CD4-positive, alpha-beta T cell treated with Interleukin-6 for 4 hours (primary cell): Measurements from ENCODE around the gene SLC6A3.
"Not testable (repeated sequence)": the region's sequence is repeated elsewhere in the genome, so short reads cannot be mapped to it uniquely, and the experiment has no call there.

Experiments
- DNase-seq: peaks from one replicate; pipeline ENCODE4 v3.0.0-alpha.2; 2020; ENCODE audit warnings: mixed read lengths

The SLC6A3 gene

DNA sequence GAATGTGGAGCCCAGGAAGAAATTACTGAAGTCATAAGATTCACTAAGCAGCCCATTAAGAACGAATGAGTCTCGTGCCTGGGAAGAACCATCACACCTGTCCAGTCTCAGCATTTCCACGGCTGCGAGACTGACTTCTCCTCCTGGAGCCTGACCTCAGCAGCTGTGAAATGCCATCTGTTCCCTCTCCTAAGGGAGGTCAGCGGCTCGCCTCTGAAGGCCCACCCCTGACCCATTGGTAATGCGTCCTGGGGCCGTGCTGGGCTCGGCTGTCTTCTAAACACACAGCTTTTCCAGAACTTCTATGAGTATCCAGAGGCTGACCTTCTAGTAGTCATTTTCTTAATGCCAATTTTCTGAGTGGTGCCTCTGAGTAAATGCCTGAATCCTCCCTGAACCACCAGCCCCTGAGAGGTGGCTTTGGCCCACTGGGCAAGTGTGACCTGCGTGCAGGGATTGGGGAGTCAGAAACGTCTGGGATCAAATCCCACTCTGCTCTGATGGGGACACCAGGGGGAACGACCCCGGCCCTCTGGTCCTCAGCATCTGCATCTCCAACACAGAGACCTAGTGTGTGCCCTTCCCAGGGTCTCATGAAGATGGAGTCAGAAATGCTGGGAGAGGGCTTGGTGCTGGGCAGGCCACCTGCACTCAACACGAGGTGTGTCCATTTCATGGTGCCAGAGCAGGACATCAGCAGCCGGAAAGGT is 5.7 kb downstream of the SLC6A3 start:
- DNase-seq, result no peak

DNA sequence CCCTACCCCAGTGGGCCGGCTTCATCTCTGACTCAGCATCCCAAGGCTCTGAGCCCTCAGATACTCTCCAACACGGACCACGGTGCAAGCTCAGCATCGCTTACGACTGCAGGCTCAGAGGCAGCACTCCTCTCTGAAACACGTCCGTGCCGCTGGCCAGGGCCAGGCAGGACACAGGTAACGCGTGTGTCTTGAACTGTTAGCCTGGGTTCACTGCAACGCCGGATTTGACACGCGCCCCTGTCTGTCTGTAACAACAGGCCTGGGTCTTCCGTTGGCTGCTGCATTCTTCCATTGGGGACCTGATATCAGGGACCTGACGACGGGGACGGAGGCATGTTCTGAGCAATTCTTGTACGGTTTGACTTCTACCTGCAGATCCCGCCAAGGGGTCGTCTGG is 6.4 kb downstream of the SLC6A3 start:
- no peak for DNase-seq

DNA sequence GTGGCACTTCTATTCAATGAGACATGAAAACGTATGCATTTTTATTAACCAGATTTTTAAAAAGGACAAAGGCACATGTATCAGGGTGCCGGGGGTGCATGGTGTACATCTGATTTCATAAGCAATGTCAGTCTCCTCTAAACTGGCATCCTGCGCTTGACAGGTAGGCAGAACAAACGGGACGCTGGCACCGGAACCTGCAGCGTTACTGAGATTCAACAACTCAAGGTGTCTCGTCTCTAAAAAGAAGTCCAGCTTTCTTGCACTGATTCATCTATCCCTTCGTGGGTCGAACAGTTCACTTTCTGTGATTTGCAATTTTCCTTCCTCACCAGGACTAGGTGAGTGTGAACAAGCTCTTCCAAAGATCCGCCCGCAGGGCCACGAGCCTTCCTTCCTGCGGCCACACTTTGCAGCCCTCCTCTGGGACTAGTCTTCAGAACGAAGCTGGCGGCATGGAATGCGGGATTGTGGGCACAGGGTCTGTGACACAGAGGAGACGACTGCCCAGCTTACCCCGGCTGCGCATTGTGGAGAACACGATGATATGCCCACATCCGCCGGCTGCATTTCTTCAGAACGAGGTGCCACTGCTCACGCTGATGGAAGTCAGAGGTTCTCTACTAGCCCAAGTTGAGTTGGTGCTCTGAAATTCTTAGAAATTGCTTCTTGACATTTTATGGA is 7.2 kb downstream of the SLC6A3 start:
- DNase-seq, result no peak

DNA sequence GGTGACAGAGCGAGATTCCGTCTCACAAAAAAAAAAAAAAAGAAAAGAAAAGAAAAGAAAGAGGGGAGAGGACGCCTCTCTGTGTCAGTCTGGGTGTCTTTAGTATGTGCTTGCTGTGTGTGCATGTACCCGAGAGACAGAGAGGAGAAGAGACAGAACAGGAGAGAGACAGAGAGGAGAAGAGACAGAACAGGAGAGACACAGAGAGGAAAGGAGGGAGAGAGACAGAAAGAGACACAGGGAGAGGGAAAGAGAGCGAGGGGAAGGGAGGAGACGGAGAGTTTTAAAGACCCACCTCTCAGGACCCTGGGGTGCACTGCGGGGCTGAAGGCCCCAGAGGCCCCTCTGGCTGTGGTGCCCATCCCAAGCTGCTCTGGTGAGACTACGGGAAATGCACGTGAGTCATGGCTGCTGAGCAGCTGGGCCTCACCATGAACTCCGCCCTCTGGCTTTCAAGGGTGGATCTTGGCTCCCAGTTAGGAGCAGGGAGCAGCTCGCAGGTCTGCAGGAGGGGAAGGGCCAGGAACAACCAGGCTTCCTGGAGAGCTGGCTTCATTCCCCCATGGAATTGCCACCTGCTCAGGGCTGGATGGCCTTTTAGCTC is 7.9 kb downstream of the SLC6A3 start:
- DNase-seq, result no peak

DNA sequence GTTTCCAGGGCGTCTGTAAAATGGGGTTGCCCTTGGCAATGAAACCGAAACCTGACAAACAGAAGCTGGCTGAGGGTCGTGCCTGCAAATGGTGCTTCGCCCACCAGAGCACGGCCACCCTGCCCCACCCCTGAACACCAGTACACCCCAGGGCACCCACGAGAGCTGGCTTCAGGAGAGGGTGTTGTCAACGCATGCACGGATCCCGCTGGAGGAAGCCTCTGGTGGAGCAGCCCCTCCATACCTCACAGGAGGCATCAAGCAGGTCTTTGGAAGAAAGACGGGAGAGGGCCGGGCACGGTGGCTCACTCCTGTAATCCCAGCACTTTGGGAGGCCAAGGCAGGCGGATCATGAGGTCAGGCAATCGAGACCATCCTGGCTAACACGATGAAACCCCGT is 8.6 kb downstream of the SLC6A3 start:
- DNase-seq, result no peak

DNA sequence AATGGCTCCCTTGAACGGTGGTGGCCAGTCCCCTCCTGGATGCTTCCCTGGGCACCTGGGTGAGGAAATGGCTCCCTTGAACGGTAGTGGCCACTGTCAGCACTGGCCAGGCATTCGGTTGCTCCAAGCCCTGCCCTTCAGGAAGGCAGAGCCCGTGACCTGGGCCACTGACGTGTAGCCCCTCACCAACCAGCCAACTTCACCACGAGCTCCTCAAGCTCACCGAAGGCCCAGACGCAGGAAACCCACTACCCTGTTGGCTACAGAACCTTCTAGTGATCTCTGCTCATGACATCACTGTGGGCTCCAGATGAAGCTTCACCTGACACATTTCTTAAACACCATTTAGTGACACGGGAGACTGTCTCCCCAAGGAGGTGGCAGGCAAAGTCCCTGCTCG is 9.2 kb downstream of the SLC6A3 start:
- DNase-seq, result no peak

DNA sequence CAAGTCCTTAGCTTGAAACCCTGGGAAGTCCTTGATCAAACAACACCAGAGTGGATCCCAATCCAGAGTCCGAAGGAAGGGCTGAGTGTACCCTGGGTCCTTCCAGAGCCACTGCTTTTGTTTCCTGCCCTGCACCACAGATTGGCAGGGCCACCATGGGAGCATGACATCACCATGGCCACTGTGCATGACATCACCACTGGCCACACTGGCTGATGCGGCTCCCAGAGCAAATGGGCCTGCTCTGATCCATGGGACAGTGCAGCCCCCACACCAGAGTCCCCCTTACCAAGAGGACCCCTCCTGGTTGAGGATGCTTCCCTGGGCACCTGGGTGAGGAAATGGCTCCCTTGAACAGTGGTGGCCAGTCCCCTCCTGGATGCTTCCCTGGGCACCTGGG is 9.9 kb downstream of the SLC6A3 start:
- no peak for DNase-seq

DNA sequence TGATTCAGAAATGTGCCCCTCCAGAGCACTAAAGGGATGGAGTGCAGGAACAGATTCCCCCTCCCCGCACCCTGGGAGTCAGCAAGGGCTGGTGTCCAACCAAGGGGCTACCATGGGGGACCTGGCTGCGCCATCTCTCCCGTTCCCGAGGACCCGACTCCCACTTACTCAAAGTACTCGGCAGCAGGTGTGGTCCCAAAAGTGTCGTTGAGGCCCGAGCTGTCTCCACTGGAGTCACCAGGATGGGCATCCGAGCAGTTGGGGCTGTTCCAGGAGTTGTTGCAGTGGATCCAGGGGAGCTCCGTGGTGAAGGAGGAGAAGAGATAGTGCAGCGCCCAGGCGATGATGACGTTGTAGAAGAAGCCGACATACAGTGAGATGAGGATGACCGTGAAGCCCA is 12.9 kb downstream of the SLC6A3 start:
- no peak for DNase-seq

DNA sequence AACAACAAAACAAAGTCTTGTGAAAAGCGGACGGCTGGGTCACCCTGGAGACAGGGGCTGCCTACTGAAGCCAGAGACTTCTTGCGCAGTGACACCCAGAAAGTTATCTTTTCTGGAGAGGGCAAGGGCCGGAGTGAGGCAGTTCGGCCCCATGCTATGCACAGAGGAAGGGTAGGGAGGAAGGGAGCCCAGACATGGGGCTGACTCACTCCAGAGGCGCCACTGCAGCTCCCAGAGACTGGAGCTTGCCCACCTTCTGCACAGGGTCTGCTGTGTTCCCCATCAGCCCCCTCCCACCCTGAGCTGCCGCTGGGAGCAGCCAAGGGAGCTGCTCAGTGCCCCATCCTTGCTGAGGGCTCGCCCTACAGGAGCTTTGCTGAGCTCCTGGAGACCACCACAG is 13.3 kb downstream of the SLC6A3 start:
- no peak for DNase-seq

DNA sequence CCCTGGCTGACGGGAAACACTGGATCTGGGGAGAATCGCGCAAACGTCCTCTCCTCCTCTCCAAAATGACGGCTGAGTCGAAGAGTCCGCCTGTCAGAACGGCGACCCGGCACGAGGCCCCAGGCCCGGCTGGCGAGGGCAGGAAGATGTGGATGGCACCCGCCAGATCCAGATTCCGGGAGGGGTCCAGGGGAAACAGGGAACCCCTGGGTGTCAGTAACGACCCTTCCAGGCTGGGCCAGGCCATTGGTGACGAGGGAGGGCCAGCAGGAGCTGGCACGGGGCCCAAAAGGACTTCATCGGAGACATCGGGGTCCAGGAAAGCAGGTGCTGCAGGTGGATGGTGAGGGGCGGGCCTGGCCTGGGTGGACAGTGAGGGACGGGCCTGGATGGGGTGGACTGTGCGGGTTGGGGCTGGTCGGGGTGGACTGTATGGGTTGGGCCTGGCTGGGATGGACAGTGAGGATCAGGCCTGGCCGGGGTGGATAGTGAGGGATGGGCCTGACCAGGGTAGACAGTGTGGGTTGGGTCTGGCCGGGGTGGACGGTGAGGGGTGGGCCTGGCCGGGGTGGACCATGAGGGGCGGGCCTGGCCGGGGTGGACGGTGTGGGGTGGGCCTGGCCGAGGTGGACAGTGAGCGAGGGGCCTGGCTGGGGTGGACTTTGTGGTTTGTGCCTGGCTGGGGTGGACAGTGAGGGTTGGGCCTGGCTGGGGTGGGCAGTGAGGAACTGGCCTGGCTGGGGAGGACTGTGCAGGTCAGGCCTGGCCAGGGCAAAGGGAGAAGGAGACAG is 14.0 kb downstream of the SLC6A3 start:
- no peak for DNase-seq

DNA sequence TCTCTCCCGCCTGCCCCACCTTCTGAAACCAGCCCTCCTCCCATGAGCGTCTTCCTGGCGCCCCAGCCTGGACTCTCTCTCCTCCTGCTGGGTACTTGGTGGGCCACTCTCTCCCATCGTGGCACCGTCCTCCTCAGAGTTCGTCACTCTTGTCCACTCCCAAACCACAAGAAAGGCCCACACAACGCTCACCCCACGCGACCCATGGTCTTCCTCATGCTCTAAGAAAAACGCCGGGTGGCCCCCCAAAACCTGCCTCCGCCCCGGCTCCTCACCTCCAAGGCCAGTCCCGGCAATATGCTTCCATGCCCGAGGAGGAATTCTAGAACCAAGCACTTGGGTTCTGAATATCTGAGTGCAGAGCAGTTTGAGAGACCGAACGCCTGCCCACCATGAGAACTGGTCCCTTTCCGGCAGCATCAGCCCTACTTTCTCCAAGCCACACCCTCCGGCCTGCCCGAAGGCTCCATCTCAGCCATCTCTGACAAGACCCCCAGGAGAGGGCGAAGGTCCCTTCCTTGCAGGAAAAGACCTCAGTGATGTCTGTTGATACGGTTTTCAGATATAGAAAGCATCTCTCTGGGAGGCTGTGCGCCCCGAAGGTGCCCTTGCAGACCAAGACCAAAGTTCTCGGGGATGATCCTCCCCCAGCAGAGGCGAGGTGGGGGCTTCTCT is 15.0 kb downstream of the SLC6A3 start:
- no peak for DNase-seq

DNA sequence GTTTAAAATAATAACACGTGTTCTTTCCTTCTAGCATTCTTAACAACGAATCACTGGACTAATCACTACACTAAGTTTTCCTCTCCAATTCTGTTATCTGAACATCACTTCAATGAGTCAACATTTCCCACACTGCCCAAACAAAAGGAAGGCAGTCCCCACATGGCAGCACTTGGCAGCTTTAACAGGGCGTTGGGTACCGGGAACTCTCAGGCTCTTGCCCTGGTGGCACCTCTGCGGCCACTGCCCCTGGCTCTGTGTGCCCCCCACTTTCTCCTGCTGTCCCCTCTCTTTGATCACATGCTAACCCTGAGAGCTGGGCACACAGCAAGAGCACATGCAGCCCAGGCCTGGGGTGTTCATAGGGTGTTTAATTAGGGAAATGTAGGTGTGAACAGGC is 15.7 kb downstream of the SLC6A3 start:
- no peak for DNase-seq

DNA sequence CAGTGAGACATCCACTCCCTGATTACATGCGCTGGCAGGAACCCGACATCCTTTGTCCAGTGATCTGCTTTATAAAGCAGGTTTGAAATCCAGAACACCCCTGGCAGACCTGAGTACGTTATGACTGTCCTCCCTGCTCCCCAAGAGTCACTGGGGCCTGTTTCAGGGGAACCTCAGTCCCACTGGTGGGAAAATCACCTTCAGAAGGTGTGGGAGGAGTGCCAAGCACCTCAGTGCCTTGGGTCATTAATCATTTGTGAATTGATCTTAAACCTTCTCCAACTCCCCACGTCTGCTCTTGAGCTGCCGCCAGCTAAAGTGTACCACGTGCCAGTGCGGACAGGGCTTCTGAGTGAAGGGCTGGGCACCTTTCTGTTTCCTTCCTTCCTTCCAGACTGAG is 16.2 kb downstream of the SLC6A3 start:
- DNase-seq, result no peak

DNA sequence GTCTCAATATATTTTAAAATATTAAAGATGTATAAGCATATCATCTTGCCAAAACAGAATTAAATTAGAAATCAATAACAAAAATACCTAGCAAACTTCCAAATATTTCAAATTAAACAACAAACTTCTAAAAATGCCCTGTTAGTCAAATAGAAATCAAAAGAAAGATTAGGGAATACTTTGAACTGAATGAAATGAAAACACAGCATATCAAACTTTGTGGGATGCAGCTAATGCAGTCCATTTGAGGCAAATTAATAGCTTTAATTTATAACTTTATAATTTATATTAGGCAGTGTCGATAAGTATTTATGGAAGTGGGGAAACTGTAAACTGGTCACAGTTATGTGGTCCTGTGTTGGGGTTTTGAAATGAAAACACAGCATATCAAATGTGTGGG is 17.1 kb downstream of the SLC6A3 start:
- no peak for DNase-seq

DNA sequence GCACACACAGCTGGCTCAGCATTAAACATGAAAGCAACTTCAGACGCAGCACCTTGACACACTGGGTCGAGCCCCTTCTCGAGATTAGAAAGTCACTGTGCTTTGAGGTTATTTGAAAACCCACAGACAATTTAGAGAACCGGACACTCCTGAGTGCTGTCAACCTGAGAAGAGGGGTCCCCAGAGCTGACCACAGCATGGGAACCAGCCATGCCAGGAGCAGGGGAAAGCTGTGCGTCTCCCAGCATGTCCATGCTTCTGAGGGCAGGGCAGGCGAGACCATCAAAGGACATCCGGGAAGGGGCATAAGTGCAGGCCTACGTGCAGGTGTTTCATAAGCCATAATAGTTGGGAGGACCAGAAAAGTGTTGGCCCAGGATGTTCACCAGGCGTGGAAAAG is 20.5 kb downstream of the SLC6A3 start:
- no peak for DNase-seq

DNA sequence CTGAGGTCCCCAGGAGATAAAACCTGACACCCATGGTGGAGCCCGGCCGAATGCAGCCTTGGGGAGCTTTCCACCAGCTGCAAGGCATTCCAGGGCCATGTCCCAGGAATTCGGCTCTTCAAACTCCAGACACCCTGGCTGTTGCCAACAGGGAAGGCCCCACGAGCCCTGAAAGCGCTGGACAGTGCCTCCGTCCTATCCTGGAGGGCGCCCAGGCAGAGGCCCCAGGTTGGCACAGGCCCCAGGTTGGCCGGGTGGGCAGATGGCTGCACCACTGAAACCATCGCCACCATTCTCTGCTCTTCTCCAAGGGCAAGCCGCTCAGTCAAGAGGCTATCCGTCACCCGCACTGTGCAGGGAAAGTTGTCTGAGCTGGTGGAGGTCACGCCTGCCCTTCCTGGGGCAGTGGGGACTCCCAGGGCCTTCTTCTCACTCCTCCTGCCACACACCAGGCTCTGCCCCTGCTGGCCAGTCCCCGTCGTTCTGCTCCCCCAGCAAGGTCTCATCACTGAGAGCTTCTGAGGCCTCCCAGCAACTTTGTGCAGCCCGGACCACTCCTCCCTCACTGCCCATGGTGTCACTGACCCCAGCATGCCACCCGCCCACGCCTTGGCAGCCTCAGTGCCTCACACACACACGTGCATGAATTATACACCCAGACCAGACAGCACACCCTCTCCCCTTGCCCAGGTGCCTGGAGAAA is 21.2 kb downstream of the SLC6A3 start:
- no peak for DNase-seq

DNA sequence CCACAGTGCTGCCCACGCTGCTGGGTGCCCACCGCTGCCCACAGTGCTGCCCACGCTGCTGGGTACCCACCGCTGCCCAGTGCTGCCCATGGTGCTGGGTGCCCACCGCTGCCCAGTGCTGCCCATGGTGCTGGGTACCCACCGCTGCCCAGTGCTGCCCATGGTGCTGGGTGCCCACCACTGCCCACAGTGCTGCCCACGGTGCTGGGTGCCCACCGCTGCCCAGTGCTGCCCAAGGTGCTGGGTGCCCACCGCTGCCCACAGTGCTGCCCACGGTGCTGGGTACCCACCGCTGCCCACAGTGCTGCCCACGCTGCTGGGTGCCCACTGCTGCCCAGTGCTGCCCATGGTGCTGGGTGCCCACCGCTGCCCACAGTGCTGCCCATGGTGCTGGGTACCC is 22.7 kb downstream of the SLC6A3 start:
- DNase-seq, result not testable (repeated sequence)

DNA sequence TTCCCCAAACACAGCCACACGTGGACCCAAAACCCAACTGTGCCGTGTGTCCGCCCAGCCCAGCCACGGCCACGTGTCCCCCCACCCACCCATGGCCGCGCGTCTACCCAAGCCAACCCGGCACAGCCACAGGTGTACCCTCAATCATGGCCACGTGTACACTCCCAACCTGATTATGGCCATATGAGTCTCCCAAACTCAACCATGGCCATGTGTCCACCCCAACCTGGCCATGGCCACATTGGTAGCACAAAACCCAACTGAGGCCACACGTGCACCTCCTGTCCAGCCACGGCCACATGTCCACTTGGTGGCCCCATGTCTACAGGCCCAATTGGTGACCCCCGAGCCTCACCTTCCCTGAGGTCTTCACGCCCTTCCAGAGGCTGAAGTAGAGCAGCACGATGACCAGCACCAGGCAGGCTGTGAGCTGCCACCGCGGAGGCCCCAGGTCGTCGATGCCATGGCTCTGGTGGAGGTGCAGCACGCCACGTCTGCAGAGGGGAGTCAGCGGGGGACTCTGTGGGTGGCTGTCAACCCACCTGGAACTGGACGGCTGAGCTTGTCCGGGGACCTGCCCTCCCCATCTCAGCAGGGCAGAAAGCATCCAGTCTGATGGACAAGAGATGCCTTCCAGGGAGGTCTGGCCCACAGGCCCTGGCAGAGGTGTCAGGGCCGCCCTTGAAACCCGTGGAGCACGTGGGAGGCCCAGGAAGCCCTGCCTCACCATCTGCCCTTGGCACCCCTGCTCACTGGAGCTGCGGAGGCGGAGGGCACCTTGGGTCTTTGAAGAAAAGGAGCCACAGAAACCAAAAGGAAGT is 23.5 kb downstream of the SLC6A3 start:
- no peak for DNase-seq

DNA sequence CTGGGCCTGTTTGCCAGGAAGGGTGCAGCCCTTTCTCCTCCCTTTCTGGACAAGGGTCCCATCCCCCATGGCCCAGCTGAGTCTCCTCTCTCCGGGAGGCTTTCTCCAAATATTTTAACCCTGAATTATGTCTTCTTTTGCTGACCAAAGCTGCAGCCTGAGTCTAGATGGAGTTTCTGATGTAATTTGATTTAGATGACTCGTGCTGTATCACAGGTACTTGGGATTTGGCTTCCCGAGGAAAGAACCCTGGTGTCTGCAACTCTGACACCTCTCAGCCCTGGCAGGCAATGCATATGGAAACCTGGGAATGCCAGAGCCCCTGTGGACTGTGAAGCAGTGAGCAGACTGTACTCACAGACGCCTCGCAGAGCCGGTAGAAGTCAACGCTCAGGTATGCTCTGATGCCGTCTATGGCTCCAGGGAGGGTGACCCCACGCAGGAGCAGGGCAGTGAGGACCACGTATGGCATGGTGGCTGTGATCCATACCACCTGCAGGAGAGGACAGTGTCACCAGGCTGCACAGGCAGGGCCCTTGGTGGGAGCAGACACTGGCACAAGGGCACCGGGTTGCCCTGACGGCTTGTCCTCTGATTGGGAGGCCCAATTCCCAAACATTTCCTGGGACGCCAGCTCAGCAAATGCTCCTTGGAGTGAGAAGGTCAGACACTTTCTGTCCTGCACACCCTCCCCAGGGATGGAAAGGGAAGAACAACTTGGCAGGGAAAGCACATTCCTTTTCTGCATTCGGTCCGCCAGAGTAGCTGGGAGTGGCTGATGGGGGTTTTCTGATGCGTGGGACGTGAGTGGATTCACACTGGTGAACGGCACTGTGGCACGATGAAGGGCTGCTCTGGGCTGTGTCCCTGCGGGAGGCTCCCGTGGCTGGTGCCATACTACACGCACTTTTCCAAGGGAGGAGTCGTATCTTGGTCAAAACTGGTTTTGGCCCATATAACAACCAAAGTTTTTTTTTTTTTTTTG is 24.7 kb downstream of the SLC6A3 start:
- no peak for DNase-seq
